SJSA1 (cell line): ENCODE data around the gene CAPN11. TPM values are rescaled to one million over a fixed set of nuclear protein-coding genes. Genes with fewer than 3 reads are reported as not detected.
"Not testable (repeated sequence)": the region's sequence is repeated elsewhere in the genome, so short reads cannot be mapped to it uniquely, and the experiment has no call there.

Source experiments
- DNase-seq, 2 experiments: peaks; one replicate each; pipeline ENCODE4 v3.0.0-alpha.2; 2015 to 2020; ENCODE audit warnings: low spot score in 2 of 2, low read depth in 1 of 2
- H3K27ac ChIP-seq: fragments of 250-450 bp; sonication (Bioruptor Pico); 2 replicates; pipeline ENCODE4 v1.5.1; 2020; ENCODE audit warnings: mild to moderate bottlenecking, moderate library complexity
- H3K27me3 ChIP-seq: fragments of 250-450 bp; sonication (Bioruptor Pico); replicated peaks from 2 replicates; pipeline ENCODE4 v1.5.1; 2020; ENCODE audit warnings: mild to moderate bottlenecking, moderate library complexity
- H3K36me3 ChIP-seq: fragments of 250-450 bp; sonication (Bioruptor Pico); 2 replicates; pipeline ENCODE4 v1.5.1; 2020; ENCODE audit warnings: mild to moderate bottlenecking
- H3K4me1 ChIP-seq: fragments of 250-450 bp; sonication (Bioruptor Pico); replicated peaks from 2 replicates; pipeline ENCODE4 v1.6.1; 2021; ENCODE audit warnings: mild to moderate bottlenecking
- H3K4me3 ChIP-seq: fragments of 250-450 bp; sonication (Bioruptor Pico); 2 replicates; pipeline ENCODE4 v1.5.1; 2020; ENCODE audit warnings: mild to moderate bottlenecking
- H3K9me3 ChIP-seq: fragments of 250-450 bp; sonication (Bioruptor Pico); replicated peaks from 2 replicates; pipeline ENCODE4 v1.5.1; 2020; ENCODE audit warnings: mild to moderate bottlenecking
- total RNA-seq: library from RNA; depleted of rRNA; stranded (reverse); fragments of >200 nt; shearing (Covaris generic); gene quantifications from 2 replicates; pipeline ENCODE4 v1.2.3, GENCODE V29; 2014

The CAPN11 gene
- total RNA-seq, 1 experiment from 2014 or later, result not detected

GRCh38 chr6:44186635-44187025 is 28.0 kb downstream of the CAPN11 start:
- H3K27me3 ChIP-seq, result no peaks in the 10 kb centered on the region; the same call in 1 of the 2 replicates
- H3K27ac ChIP-seq, result no peak overlapping the region
- H3K4me1 ChIP-seq, result no peaks in the 10 kb centered on the region
- DNase-seq, result no peak
- H3K9me3 ChIP-seq, result no peaks in the 10 kb centered on the region
- H3K4me3 ChIP-seq, result no peak overlapping the region
- H3K36me3 ChIP-seq, result no peaks in the 10 kb centered on the region

GRCh38 chr6:44188819-44189218 is 30.2 kb downstream of the CAPN11 start:
- Histone ChIP-seq H3K4me1 (no peaks in the 10 kb centered on the region), H3K36me3 (no peaks in the 10 kb centered on the region), H3K4me3 (no peak overlapping the region), H3K27me3 (no peaks in the 10 kb centered on the region; the same call in 1 of the 2 replicates), H3K9me3 (no peaks in the 10 kb centered on the region), H3K27ac (no peak overlapping the region)
- DNase-seq, result no peak

- no peaks in the 10 kb centered on the region for H3K36me3 ChIP-seq
- DNase-seq, result no peak
- H3K9me3 ChIP-seq, result no peaks in the 10 kb centered on the region
- no peaks in the 10 kb centered on the region; the same call in 1 of the 2 replicates for H3K27me3 ChIP-seq
- no peak overlapping the region for H3K27ac ChIP-seq
- no peak overlapping the region for H3K4me3 ChIP-seq
- H3K4me1 ChIP-seq, result no peaks in the 10 kb centered on the region
These were observed 30.6 kb downstream of the CAPN11 start for GRCh38 chr6:44189257-44189656.

GRCh38 chr6:44190715-44191114 is 32.1 kb downstream of the CAPN11 start:
- no peaks in the 10 kb centered on the region for H3K36me3 ChIP-seq
- no peaks in the 10 kb centered on the region for H3K9me3 ChIP-seq
- H3K4me1 ChIP-seq, result no peaks in the 10 kb centered on the region
- DNase-seq, result no peak
- no peak overlapping the region for H3K27ac ChIP-seq
- no peaks in the 10 kb centered on the region; the same call in 1 of the 2 replicates for H3K27me3 ChIP-seq
- no peak overlapping the region for H3K4me3 ChIP-seq

GRCh38 chr6:44192428-44193041 is 33.9 kb downstream of the CAPN11 start:
- Histone ChIP-seq H3K9me3 (no peaks in the 10 kb centered on the region), H3K27ac (no peak overlapping the region), H3K36me3 (no peaks in the 10 kb centered on the region), H3K4me1 (no peaks in the 10 kb centered on the region), H3K27me3 (no peaks in the 10 kb centered on the region; the same call in 1 of the 2 replicates), H3K4me3 (no peak overlapping the region)
- DNase-seq, result no peak

- Histone ChIP-seq H3K36me3 (no peaks in the 10 kb centered on the region), H3K4me1 (no peaks in the 10 kb centered on the region), H3K4me3 (no peak overlapping the region), H3K27ac (no peak overlapping the region), H3K9me3 (no peaks in the 10 kb centered on the region), H3K27me3 (no peaks in the 10 kb centered on the region; the same call in 1 of the 2 replicates)
- DNase-seq, result no peak
These were observed 34.8 kb downstream of the CAPN11 start for GRCh38 chr6:44193307-44193910.

- Histone ChIP-seq H3K36me3 (no peaks in the 10 kb centered on the region), H3K4me1 (no peaks in the 10 kb centered on the region), H3K27me3 (no peaks in the 10 kb centered on the region), H3K9me3 (no peaks in the 10 kb centered on the region), H3K27ac (no peak overlapping the region), H3K4me3 (no peak overlapping the region)
- DNase-seq, result no peak
These were observed 35.7 kb downstream of the CAPN11 start for GRCh38 chr6:44194326-44194725.

GRCh38 chr6:44196351-44196750 is 37.7 kb downstream of the CAPN11 start:
- not testable (repeated sequence) for H3K36me3 ChIP-seq, H3K27me3 ChIP-seq, H3K4me1 ChIP-seq, H3K9me3 ChIP-seq, H3K27ac ChIP-seq, H3K4me3 ChIP-seq, DNase-seq

- no peaks in the 10 kb centered on the region for H3K9me3 ChIP-seq
- no peaks in the 10 kb centered on the region for H3K4me1 ChIP-seq
- DNase-seq, result no peak
- H3K36me3 ChIP-seq, result no peaks in the 10 kb centered on the region
- no peaks in the 10 kb centered on the region for H3K27me3 ChIP-seq
- no peak overlapping the region for H3K4me3 ChIP-seq
- no peak overlapping the region for H3K27ac ChIP-seq
These were observed 40.1 kb downstream of the CAPN11 start for GRCh38 chr6:44198684-44199083.

GRCh38 chr6:44199883-44200282 is 41.3 kb downstream of the CAPN11 start:
- Histone ChIP-seq H3K4me1 (no peaks in the 10 kb centered on the region), H3K9me3 (no peaks in the 10 kb centered on the region), H3K4me3 (no peak overlapping the region), H3K27me3 (no peaks in the 10 kb centered on the region), H3K36me3 (no peaks in the 10 kb centered on the region), H3K27ac (no peak overlapping the region)
- DNase-seq, result no peak

GRCh38 chr6:44201200-44201599 is 42.6 kb downstream of the CAPN11 start:
- no peak for DNase-seq
- no peaks in the 10 kb centered on the region for H3K4me1 ChIP-seq
- H3K9me3 ChIP-seq, result no peaks in the 10 kb centered on the region
- no peak overlapping the region for H3K4me3 ChIP-seq
- H3K27ac ChIP-seq, result no peak overlapping the region
- no peaks in the 10 kb centered on the region for H3K36me3 ChIP-seq
- H3K27me3 ChIP-seq, result no peaks in the 10 kb centered on the region

GRCh38 chr6:44201638-44202303 is 43.2 kb downstream of the CAPN11 start:
- Histone ChIP-seq H3K27ac (no peak overlapping the region), H3K36me3 (no peaks in the 10 kb centered on the region), H3K4me3 (no peak overlapping the region), H3K9me3 (no peaks in the 10 kb centered on the region), H3K27me3 (no peaks in the 10 kb centered on the region), H3K4me1 (no peaks in the 10 kb centered on the region)
- DNase-seq, result no peak

GRCh38 chr6:44202332-44202971 is 43.8 kb downstream of the CAPN11 start:
- Histone ChIP-seq H3K27me3 (no peaks in the 10 kb centered on the region), H3K9me3 (no peaks in the 10 kb centered on the region), H3K36me3 (no peaks in the 10 kb centered on the region), H3K4me3 (no peak overlapping the region), H3K4me1 (no peaks in the 10 kb centered on the region), H3K27ac (no peak overlapping the region)
- no peak for DNase-seq
